H1 (cell line): Measurements from ENCODE around the gene VIPR2. TPM values are rescaled to one million over a fixed set of nuclear protein-coding genes. Genes with fewer than 3 reads are reported as not detected.
A peak's percentile ranks its signal among the peaks of the same experiment; 100 is the strongest.

Experiments used
- CTCF ChIA-PET: fragments of 300-600 bp; sonication (Branson Sonifier 250); formaldehyde crosslinking; loops from one replicate; lab custom pipeline; 2021; ENCODE audit not compliant: partially characterized antibody; lab: Charles Lee
- POLR2A ChIA-PET: fragments of 300-600 bp; sonication (Branson Sonifier 250); formaldehyde crosslinking; loops from one replicate; lab custom pipeline; 2021; ENCODE audit warnings: inconsistent platforms; ENCODE audit not compliant: partially characterized antibody; lab: Charles Lee
- DNase-seq, 2 experiments: peaks; one replicate each; pipeline versions ENCODE4 v3.0.0 to v3.0.0-alpha.2; 2010 to 2022; ENCODE audit warnings: low spot score in 2 of 2, low read depth in 1 of 2, mixed read lengths in 1 of 2
- FAIRE-seq: peaks from 2 replicates; lab custom pipeline; 2011; peaks lifted over from hg19 to GRCh38; lab: Jason Lieb, UNC
- H2AFZ ChIP-seq: 2 replicates; pipeline ENCODE4 v1.8.1; 2012; ENCODE audit warnings: low read length, inconsistent platforms
- H2AK5ac ChIP-seq: 2 replicates; pipeline ENCODE4 v1.6.1; 2013; ENCODE audit warnings: low read depth, low read length
- H2BK120ac ChIP-seq: replicated peaks from 2 replicates; pipeline ENCODE3; 2013; ENCODE audit warnings: low read depth, low read length, inconsistent platforms
- H2BK12ac ChIP-seq: 2 replicates; pipeline ENCODE4 v1.6.1; 2013; ENCODE audit warnings: low read depth, low read length
- H2BK15ac ChIP-seq: 2 replicates; pipeline ENCODE4 v1.6.1; 2013; ENCODE audit warnings: low read length
- H2BK20ac ChIP-seq: 2 replicates; pipeline ENCODE4 v1.6.1; 2013; ENCODE audit warnings: low read length
- H2BK5ac ChIP-seq: 2 replicates; pipeline ENCODE4 v1.6.1; 2013; ENCODE audit warnings: low read depth, low read length
- H3K14ac ChIP-seq: 2 replicates; pipeline ENCODE4 v1.6.1; 2013; ENCODE audit warnings: inconsistent platforms; ENCODE audit not compliant: insufficient read length
- H3K18ac ChIP-seq: 2 replicates; pipeline ENCODE4 v1.6.1; 2013; ENCODE audit warnings: low read length; ENCODE audit errors: extremely low read depth
- H3K23ac ChIP-seq: 2 replicates; pipeline ENCODE4 v1.6.1; 2013; ENCODE audit warnings: inconsistent platforms; ENCODE audit not compliant: insufficient read length
- H3K23me2 ChIP-seq: 2 replicates; pipeline ENCODE4 v1.6.1; 2013; ENCODE audit warnings: low read depth, low read length
- H3K27ac ChIP-seq: 2 replicates; pipeline ENCODE4 v1.6.1; 2011; ENCODE audit warnings: low read depth, low read length, inconsistent platforms
- H3K27me3 ChIP-seq, 4 experiments: replicated peaks in 1 of 4; 1 replicate in 1 of 4; 2 replicates in 3 of 4; pipeline versions ENCODE4 v1.6.1 to v1.8.1; 2011 to 2013; ENCODE audit warnings: low read length in 3 of 4, mild to moderate bottlenecking in 3 of 4, inconsistent platforms in 2 of 4, mixed read lengths in 2 of 4, moderate library complexity in 1 of 4; ENCODE audit not compliant: control insufficient read depth in 3 of 4, insufficient read depth in 3 of 4; ENCODE audit errors: extremely low read depth in 1 of 4
- H3K36me3 ChIP-seq, 4 experiments: 2 replicates each; pipeline versions ENCODE4 v1.6.1 to v1.8.1; 2011 to 2013; ENCODE audit warnings: mild to moderate bottlenecking in 4 of 4, low read length in 3 of 4, moderate library complexity in 2 of 4, control low read depth in 1 of 4, inconsistent platforms in 1 of 4; ENCODE audit not compliant: insufficient read depth in 4 of 4, control insufficient read depth in 2 of 4
- H3K4ac ChIP-seq: replicated peaks from 2 replicates; pipeline ENCODE3; 2013; ENCODE audit warnings: low read length, low read depth, mixed read lengths, inconsistent platforms; ENCODE audit not compliant: insufficient read length
- H3K4me1 ChIP-seq, 4 experiments: replicated peaks in 1 of 4; 1 replicate in 1 of 4; 2 replicates in 3 of 4; pipeline versions ENCODE4 v1.6.1 to v1.8.1; 2011 to 2013; ENCODE audit warnings: low read length in 3 of 4, inconsistent platforms in 2 of 4, mixed read lengths in 1 of 4; ENCODE audit not compliant: insufficient read depth in 4 of 4, control insufficient read depth in 3 of 4
- H3K4me2 ChIP-seq, 2 experiments: 2 replicates each; pipeline versions ENCODE4 v1.6.1 to v1.8.1; 2011 to 2013; ENCODE audit warnings: low read depth in 2 of 2, low read length in 2 of 2, control low read depth in 1 of 2, inconsistent platforms in 1 of 2, mild to moderate bottlenecking in 1 of 2; ENCODE audit not compliant: insufficient read depth in 1 of 2
- H3K4me3 ChIP-seq, 4 experiments: fragments of 200-600, 300-600 bp in 1 of 4; sonication (generic), shearing (Covaris generic), sonication (Bioruptor Twin) in 1 of 4; 2 replicates each; pipeline versions ENCODE4 v1.5.1 to v1.8.1; 2011 to 2016; ENCODE audit warnings: low read length in 4 of 4, low read depth in 3 of 4, control low read depth in 2 of 4, inconsistent platforms in 2 of 4, mild to moderate bottlenecking in 2 of 4, mixed read lengths in 1 of 4, moderate library complexity in 1 of 4; ENCODE audit not compliant: insufficient read depth in 2 of 4; ENCODE audit errors: extremely low read depth in 1 of 4
- H3K56ac ChIP-seq: replicated peaks from 2 replicates; pipeline ENCODE3; 2013; ENCODE audit warnings: low read depth, mild to moderate bottlenecking, mixed read lengths, low read length, inconsistent platforms; ENCODE audit not compliant: insufficient read length
- H3K79me1 ChIP-seq: 2 replicates; pipeline ENCODE4 v1.6.1; 2013; ENCODE audit warnings: low read depth, low read length, control low read depth
- H3K79me2 ChIP-seq, 2 experiments: 2 replicates each; pipeline versions ENCODE4 v1.6.1 to v1.8.1; 2012 to 2013; ENCODE audit warnings: low read length in 2 of 2, mild to moderate bottlenecking in 2 of 2, inconsistent platforms in 1 of 2; ENCODE audit not compliant: insufficient read depth in 2 of 2, control insufficient read depth in 1 of 2
- H3K9ac ChIP-seq, 4 experiments: replicated peaks in 1 of 4; 1 replicate in 1 of 4; 2 replicates in 3 of 4; pipeline versions ENCODE4 v1.6.1 to v1.8.1; 2011 to 2013; ENCODE audit warnings: low read depth in 3 of 4, low read length in 3 of 4, control low read depth in 2 of 4, mild to moderate bottlenecking in 2 of 4, moderate library complexity in 2 of 4, inconsistent platforms in 1 of 4; ENCODE audit errors: extremely low read depth in 1 of 4
- H3K9me3 ChIP-seq, 2 experiments: 2 replicates each; pipeline versions ENCODE4 v1.6.1 to v1.8.1; 2012 to 2013; ENCODE audit warnings: mild to moderate bottlenecking in 2 of 2, moderate library complexity in 2 of 2, control low read depth in 1 of 2, inconsistent platforms in 1 of 2, low read depth in 1 of 2, low read length in 1 of 2, mixed read lengths in 1 of 2; ENCODE audit not compliant: insufficient read depth in 2 of 2
- H4K20me1 ChIP-seq, 2 experiments: replicated peaks in 1 of 2; 2 replicates each; pipeline versions ENCODE3 to v1.8.1; 2011 to 2013; ENCODE audit warnings: inconsistent platforms in 2 of 2, low read length in 2 of 2, mild to moderate bottlenecking in 1 of 2; ENCODE audit not compliant: insufficient read depth in 2 of 2, control insufficient read depth in 1 of 2
- H4K5ac ChIP-seq: 2 replicates; pipeline ENCODE4 v1.6.1; 2013; ENCODE audit warnings: low read length, low read depth, mixed read lengths, inconsistent platforms; ENCODE audit not compliant: insufficient read length
- H4K8ac ChIP-seq: 2 replicates; pipeline ENCODE4 v1.8.0; 2013; ENCODE audit warnings: mild to moderate bottlenecking, moderate library complexity, low read length, inconsistent platforms; ENCODE audit not compliant: insufficient read depth; ENCODE audit errors: extremely low read depth
- H4K91ac ChIP-seq: replicated peaks from 2 replicates; pipeline ENCODE3; 2013; ENCODE audit warnings: low read length, mixed read lengths, inconsistent platforms; ENCODE audit not compliant: insufficient read length
- ASH2L ChIP-seq: fragments of 200-600, 300-600 bp; sonication (generic); IDR thresholded peaks from one replicate; pipeline ENCODE4 v1.7.1; 2017; ENCODE audit warnings: low read length
- BCL11A ChIP-seq, 2 experiments: IDR thresholded peaks; one replicate each; pipeline ENCODE4 v1.6.1; 2011; ENCODE audit warnings: low read depth in 2 of 2, low read length in 2 of 2, mild to moderate bottlenecking in 2 of 2
- CBX5 ChIP-seq: fragments of 300-800, 300-1000 bp; sonication (generic); IDR thresholded peaks from 2 replicates; pipeline ENCODE4 v1.7.1; 2016; ENCODE audit warnings: antibody characterized with exemption, low read length, low read depth
- CHD1 ChIP-seq: IDR thresholded peaks from 2 replicates; pipeline ENCODE4 v1.6.1; 2012; ENCODE audit warnings: low read depth, low read length, improper control_type of control experiment
- EGR1 ChIP-seq: IDR thresholded peaks from 2 replicates; pipeline ENCODE4 v1.6.1; 2011; ENCODE audit warnings: low read depth, low read length, borderline replicate concordance
- GABPA ChIP-seq: IDR thresholded peaks from 2 replicates; pipeline ENCODE4 v1.6.1; 2011; ENCODE audit warnings: mild to moderate bottlenecking, low read length, moderate library complexity, borderline replicate concordance; ENCODE audit not compliant: insufficient read depth
- GTF2F1 ChIP-seq: IDR thresholded peaks from 2 replicates; pipeline ENCODE4 v1.6.1; 2012; ENCODE audit warnings: low read depth, low read length, improper control_type of control experiment, borderline replicate concordance
- HDAC6 ChIP-seq: IDR thresholded peaks from one replicate; pipeline ENCODE4 v1.7.1; 2012; ENCODE audit warnings: low read depth, mild to moderate bottlenecking, inconsistent platforms, low read length, moderate library complexity
- JUN ChIP-seq: IDR thresholded peaks from 2 replicates; pipeline ENCODE4 v1.6.1; 2011; ENCODE audit warnings: low read depth, mild to moderate bottlenecking, improper control_type of control experiment, low read length
- KDM5A ChIP-seq: fragments of 200-600 bp; IDR thresholded peaks from 2 replicates; pipeline ENCODE4 v1.7.1; 2012; ENCODE audit warnings: mild to moderate bottlenecking, low read length, inconsistent platforms, mixed read lengths
- NANOG ChIP-seq: IDR thresholded peaks from 2 replicates; pipeline ENCODE4 v1.6.1; 2011; ENCODE audit warnings: low read length, low read depth, mild to moderate bottlenecking, inconsistent platforms; ENCODE audit not compliant: insufficient read depth, poor library complexity, severe bottlenecking
- RFX5 ChIP-seq: IDR thresholded peaks from 2 replicates; pipeline ENCODE4 v1.6.1; 2011; ENCODE audit warnings: low read depth, low read length, improper control_type of control experiment, borderline replicate concordance
- SAP30 ChIP-seq: fragments of 300-600 bp; sonication (generic); IDR thresholded peaks from 2 replicates; pipeline ENCODE4 v1.7.1; 2012; ENCODE audit warnings: low read length, moderate library complexity, mild to moderate bottlenecking, inconsistent platforms; ENCODE audit not compliant: insufficient read depth, insufficient replicate concordance
- TAF7 ChIP-seq: optimal IDR thresholded peaks from 2 replicates; pipeline ENCODE3; 2011; ENCODE audit warnings: low read depth, mild to moderate bottlenecking, inconsistent platforms, low read length, moderate library complexity, borderline replicate concordance
- TCF12 ChIP-seq: IDR thresholded peaks from 2 replicates; pipeline ENCODE4 v1.6.1; 2011; ENCODE audit warnings: low read depth, mild to moderate bottlenecking, low read length
- WGBS, 2 experiments: shearing (Covaris generic) in 1 of 2; methylation state at CpG; one replicate each; pipeline versions ENCODE4 v1.1.6 to v1.1.7; 2013 to 2015; ENCODE audit warnings: low lambda C conversion rate in 2 of 2, mixed read lengths in 2 of 2, inconsistent platforms in 1 of 2, low coverage in 1 of 2, missing lambda C conversion rate in 1 of 2; ENCODE audit not compliant: insufficient replicate concordance in 2 of 2, insufficient coverage in 1 of 2, insufficient read length in 1 of 2; ENCODE audit errors: extremely low coverage in 1 of 2, missing lambda C conversion rate in 1 of 2; 5-methylcytosine and 5-hydroxymethylcytosine counted together
- polyA plus RNA-seq, 7 experiments: library from polyadenylated mRNA; depleted of rRNA in 3 of 7; stranded (reverse) in 5 of 7; unstranded in 2 of 7; fragments of >200 nt in 5 of 7; fragments of 200-250 nt in 2 of 7; gene quantifications; 1 replicate in 5 of 7; 2 replicates in 1 of 7; 4 replicates in 1 of 7; pipeline versions ENCODE4 v1.2.1 to v1.2.3, GENCODE V29; 2011 to 2013; ENCODE audit warnings: missing spikeins in 2 of 7, mixed read lengths in 2 of 7
- total RNA-seq: library from RNA; stranded (reverse); fragmentation: NEBNext Ultra II Directional; extraction: Animal tissue kit (Norgen Biotek cat#: 25700); gene quantifications from 2 replicates; pipeline ENCODE4 v1.2.1, GENCODE V29; 2021

Gene VIPR2
- total and polyA plus RNA-seq, 2 of the 8 experiments (the other 6 are each of a cell fraction or from before 2014, with no cell fraction given), result 2.4 to 6.3 TPM

GRCh38 chr7:159048656-159049055, 96.0 kb downstream of the VIPR2 start:
- H2BK120ac ChIP-seq, result no peak overlapping the region
- H3K4me3 ChIP-seq, result no peak overlapping the region
- no peak overlapping the region for H4K5ac ChIP-seq
- H2AK5ac ChIP-seq, result no peak overlapping the region
- peaks cover 0 to 3% of the 10 kb centered on the region in 2 experiments; a peak in 1 of 4 replicates for H3K9me3 ChIP-seq
- no peak overlapping the region; the same call in 1 of the 2 replicates for H2BK20ac ChIP-seq
- H2BK15ac ChIP-seq, result no peak overlapping the region
- no peaks in the 10 kb centered on the region for H4K20me1 ChIP-seq
- POLR2A ChIA-PET, result no interaction called here
- H3K14ac ChIP-seq, result no peak overlapping the region
- no peak overlapping the region for H3K23ac ChIP-seq
- no peak overlapping the region for H3K56ac ChIP-seq
- H3K4me1 ChIP-seq, result no peaks in the 10 kb centered on the region; a peak in 1 of 7 replicates
- H2AFZ ChIP-seq, result no peak overlapping the region
- H4K8ac ChIP-seq, result no peak overlapping the region
- 88% methylated on average over 2 of the region's 2 CpGs; no CpG with 5 or more reads in 1 of the 2 experiments for WGBS, 2 experiments
- H3K23me2 ChIP-seq, result no peaks in the 10 kb centered on the region
- no peaks in the 10 kb centered on the region for H3K27me3 ChIP-seq
- no peak overlapping the region for H3K27ac ChIP-seq
- no peak overlapping the region for H3K9ac ChIP-seq
- no peak overlapping the region for H3K4ac ChIP-seq
- no peak overlapping the region for H3K18ac ChIP-seq
- peak in 1 of 2 experiments; percentile 19 for DNase-seq
- no peak overlapping the region for H2BK5ac ChIP-seq
- H3K79me2 ChIP-seq, result no peaks in the 10 kb centered on the region
- no peak overlapping the region for H3K4me2 ChIP-seq
- no peak overlapping the region for H2BK12ac ChIP-seq
- H3K36me3 ChIP-seq, result no peaks in the 10 kb centered on the region
- no peak overlapping the region for H4K91ac ChIP-seq
- no peak for FAIRE-seq
- H3K79me1 ChIP-seq, result no peaks in the 10 kb centered on the region
- CTCF ChIA-PET, result interaction anchor here (1.1 to 1.3 kb wide), 5 partner anchors 8 to 72 kb away, joined by 3 to 6 read pairs (median 3); no protein-coding TSS in a partner anchor
- TF ChIP-seq BCL11A (IDR thresholded peaks at IDR 0.05; ENCODE audit: low read depth in 2 of 2, low read length in 2 of 2) (no peak), HDAC6 (no peak), SAP30 (no peak), TAF7 (no peak), KDM5A (no peak), GTF2F1 (no peak), TCF12 (no peak), JUN (no peak), EGR1 (no peak), NANOG (no peak), RFX5 (no peak), GABPA (no peak), CHD1 (no peak), CBX5 (no peak), ASH2L (no peak)
